HUES6 (cell line): ENCODE measurements around the gene INTS15.
A peak's percentile ranks its signal among the peaks of the same experiment; 100 is the strongest.

ENCODE experiments used
- H3K27ac ChIP-seq: 2 replicates; pipeline ENCODE4 v1.7.0; 2013; ENCODE audit warnings: low read depth, mild to moderate bottlenecking, low read length, inconsistent platforms
- H3K27me3 ChIP-seq: 2 replicates; pipeline ENCODE4 v1.6.1; 2013; ENCODE audit warnings: low read length; ENCODE audit not compliant: control insufficient read depth, insufficient read depth
- H3K36me3 ChIP-seq: 2 replicates; pipeline ENCODE4 v1.6.1; 2013; ENCODE audit warnings: low read length; ENCODE audit not compliant: control insufficient read depth, insufficient read depth
- H3K4me1 ChIP-seq: 2 replicates; pipeline ENCODE4 v1.6.1; 2013; ENCODE audit warnings: low read length; ENCODE audit not compliant: control insufficient read depth, insufficient read depth
- H3K4me3 ChIP-seq: 2 replicates; pipeline ENCODE4 v1.5.1; 2013; ENCODE audit warnings: low read depth, low read length
- H3K9ac ChIP-seq: one replicate; pipeline ENCODE4 v1.6.1; 2013; ENCODE audit warnings: mild to moderate bottlenecking, low read length
- H3K9me3 ChIP-seq: 2 replicates; pipeline ENCODE4 v1.6.1; 2013; ENCODE audit warnings: low read depth, low read length; ENCODE audit not compliant: control insufficient read depth, insufficient read depth

The INTS15 gene

DNA sequence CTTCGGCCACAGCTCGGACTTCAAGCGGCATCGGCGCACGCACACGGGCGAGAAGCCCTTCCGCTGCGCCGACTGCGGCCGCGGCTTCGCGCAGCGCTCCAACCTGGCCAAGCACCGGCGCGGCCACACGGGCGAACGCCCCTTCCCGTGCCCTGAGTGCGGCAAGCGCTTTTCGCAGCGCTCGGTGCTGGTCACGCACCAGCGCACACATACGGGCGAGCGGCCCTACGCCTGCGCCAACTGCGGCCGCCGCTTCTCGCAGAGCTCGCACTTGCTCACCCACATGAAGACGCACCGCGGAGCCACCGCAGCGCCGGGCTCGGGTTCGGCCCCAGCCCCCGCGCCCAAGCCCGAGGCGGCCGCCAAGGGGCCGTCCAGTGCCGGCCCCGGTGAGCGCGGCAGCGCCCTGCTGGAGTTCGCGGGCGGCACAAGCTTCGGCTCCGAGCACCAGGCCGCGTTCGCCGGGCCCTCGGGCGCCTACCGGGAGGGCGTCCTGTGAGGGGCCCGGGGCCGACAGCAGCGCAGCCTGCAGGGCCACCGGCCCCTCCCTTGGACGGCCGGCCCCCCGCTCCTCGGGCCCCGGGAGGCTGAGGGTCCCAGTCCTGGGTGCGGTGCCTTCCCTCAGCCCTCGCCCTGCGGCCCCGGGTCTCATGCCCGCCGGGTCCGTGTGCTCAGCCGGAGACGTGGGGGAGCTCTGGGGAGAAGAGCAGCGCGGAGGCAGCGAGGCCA is 64.5 kb downstream of the INTS15 start:
- Histone ChIP-seq H3K9ac (no peak overlapping the region), H3K4me1 (peaks cover 9% of the 10 kb centered on the region; the same call in 1 of the 2 replicates), H3K36me3 (peaks cover 17% of the 10 kb centered on the region), H3K4me3 (peak overlapping the region; percentile 35; the same call in 1 of the 2 replicates), H3K27me3 (peaks cover 20% of the 10 kb centered on the region; the same call in 1 of the 2 replicates), H3K27ac (no peak overlapping the region), H3K9me3 (no peaks in the 10 kb centered on the region; the same call in 1 of the 2 replicates)

- Histone ChIP-seq H3K9ac (no peak overlapping the region), H3K4me1 (peaks cover 9% of the 10 kb centered on the region; the same call in 1 of the 2 replicates), H3K27me3 (peaks cover 20% of the 10 kb centered on the region; the same call in 1 of the 2 replicates), H3K9me3 (no peaks in the 10 kb centered on the region; the same call in 1 of the 2 replicates), H3K4me3 (peak overlapping the region; percentile 35; the same call in 1 of the 2 replicates), H3K36me3 (peaks cover 17% of the 10 kb centered on the region), H3K27ac (no peak overlapping the region)
Observed at GRCh38 chr7:6654842-6655610, 65.2 kb downstream of the INTS15 start.

DNA sequence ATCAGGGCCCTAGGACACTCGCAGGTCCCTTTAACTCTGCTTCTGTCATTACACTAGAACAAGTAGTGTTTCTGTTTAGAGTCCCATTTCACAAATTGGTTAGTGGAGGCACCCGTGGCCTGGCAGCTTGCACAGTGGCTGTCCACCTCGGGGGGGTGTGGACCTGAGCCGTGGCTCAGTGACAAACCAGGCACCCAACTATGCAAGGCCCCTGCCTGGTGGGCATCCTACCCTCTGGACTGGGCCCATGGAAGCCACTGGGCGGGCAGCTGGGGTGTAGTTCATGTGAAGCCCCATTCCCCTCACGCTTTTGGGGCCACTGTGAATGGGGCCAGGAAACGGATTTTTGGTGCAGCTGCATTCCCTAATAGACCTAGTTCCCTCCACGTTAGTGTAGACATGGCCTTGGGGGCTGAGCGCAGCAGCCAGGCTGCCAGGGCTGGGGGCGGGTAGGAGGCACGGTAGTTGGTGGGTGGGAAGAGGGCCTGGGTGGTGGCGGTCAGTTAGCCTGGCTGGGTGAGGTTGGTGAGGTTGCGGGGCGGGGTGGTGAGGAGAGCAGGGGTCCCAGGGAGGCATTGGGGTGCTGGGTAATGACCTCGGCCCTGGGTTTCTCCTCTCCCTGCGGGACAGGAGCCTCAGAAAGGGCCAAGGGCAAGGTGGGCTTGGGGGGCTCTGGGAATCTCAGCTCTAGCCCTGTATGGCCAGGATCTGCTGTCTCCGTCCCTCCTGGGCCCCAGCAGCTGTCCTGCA is 66.0 kb downstream of the INTS15 start:
- no peaks in the 10 kb centered on the region; the same call in 1 of the 2 replicates for H3K9me3 ChIP-seq
- H3K4me1 ChIP-seq, result peaks cover 9% of the 10 kb centered on the region; the same call in 1 of the 2 replicates
- no peak overlapping the region for H3K4me3 ChIP-seq
- H3K36me3 ChIP-seq, result peaks cover 15% of the 10 kb centered on the region
- H3K27ac ChIP-seq, result no peak overlapping the region
- no peak overlapping the region for H3K9ac ChIP-seq
- peaks cover 20% of the 10 kb centered on the region; the same call in 1 of the 2 replicates for H3K27me3 ChIP-seq

DNA sequence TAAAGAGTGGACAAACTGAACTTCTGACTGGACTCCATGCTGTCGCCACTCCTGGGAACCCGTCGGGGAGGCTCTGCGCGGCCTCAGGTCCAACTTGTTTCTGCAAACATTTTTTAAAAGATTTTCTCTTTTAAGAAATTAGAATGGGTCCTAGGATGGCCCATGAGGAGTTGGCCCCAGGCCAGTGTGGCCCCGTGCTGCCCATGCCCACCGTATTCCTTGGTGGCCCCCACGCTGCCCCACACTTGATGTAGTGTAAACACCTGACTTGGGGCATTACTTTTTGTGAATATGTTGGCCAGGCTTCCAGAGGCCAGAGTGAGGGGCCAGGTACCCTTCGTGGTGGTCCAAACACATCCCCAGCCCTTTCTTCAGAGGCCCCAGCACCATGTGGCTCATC is 66.6 kb downstream of the INTS15 start:
- H3K4me3 ChIP-seq, result no peak overlapping the region
- no peak overlapping the region for H3K9ac ChIP-seq
- peaks cover 9% of the 10 kb centered on the region; the same call in 1 of the 2 replicates for H3K4me1 ChIP-seq
- H3K9me3 ChIP-seq, result no peaks in the 10 kb centered on the region; the same call in 1 of the 2 replicates
- H3K27ac ChIP-seq, result no peak overlapping the region
- peaks cover 20% of the 10 kb centered on the region; the same call in 1 of the 2 replicates for H3K27me3 ChIP-seq
- H3K36me3 ChIP-seq, result peaks cover 12% of the 10 kb centered on the region
